Measurements from ENCODE around the gene KCNJ11. TPM values are rescaled to one million over a fixed set of nuclear protein-coding genes. Genes with fewer than 3 reads are reported as not detected.
A peak's percentile ranks its signal among the peaks of the same experiment; 100 is the strongest.

Gene KCNJ11
- total and polyA plus RNA-seq, 11 donors: 11.5 to 32.4 (median 17.6) TPM

DNA sequence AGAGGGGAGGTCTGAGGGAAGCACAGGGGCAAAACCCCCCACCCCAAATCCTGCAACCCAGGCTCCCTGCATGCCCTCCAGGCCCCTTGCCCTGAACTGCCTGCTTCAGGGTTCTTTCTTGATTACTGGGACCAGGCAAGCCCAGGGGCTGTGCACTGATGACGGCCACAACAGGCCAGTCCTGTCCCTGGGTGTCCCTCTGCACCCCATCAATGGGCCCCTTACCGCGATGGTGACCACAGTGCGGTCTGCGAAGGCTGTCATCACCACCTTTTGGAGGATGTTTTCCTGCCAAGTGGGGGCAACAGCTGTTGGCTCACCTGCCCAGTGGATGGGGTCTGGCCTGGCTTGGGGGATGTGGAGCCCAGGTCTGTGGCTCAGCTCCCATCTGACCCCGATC is 5.0 kb upstream of the KCNJ11 start:
- Histone ChIP-seq H3K36me3 (no peaks in the 10 kb centered on the region), H3K27ac (no peak overlapping the region), H3K27me3 (peaks cover 0 to 3% (median 0%) of the 10 kb centered on the region in 9 donors), H3K9me3 (no peaks in the 10 kb centered on the region), H3K4me1 (peaks cover 0 to 15% (median 1%) of the 10 kb centered on the region in 12 donors), H3K4me3 (no peak overlapping the region)
- 91 to 100% (median 92%) methylated on average over 4 to 6 of the region's 6 CpGs; no CpG with 5 or more reads in 1 of the 4 donors for WGBS, 4 donors
- TF ChIP-seq POLR2A (IDR thresholded peaks at IDR 0.05): no peak
- TF ChIP-seq, protein P1, sequence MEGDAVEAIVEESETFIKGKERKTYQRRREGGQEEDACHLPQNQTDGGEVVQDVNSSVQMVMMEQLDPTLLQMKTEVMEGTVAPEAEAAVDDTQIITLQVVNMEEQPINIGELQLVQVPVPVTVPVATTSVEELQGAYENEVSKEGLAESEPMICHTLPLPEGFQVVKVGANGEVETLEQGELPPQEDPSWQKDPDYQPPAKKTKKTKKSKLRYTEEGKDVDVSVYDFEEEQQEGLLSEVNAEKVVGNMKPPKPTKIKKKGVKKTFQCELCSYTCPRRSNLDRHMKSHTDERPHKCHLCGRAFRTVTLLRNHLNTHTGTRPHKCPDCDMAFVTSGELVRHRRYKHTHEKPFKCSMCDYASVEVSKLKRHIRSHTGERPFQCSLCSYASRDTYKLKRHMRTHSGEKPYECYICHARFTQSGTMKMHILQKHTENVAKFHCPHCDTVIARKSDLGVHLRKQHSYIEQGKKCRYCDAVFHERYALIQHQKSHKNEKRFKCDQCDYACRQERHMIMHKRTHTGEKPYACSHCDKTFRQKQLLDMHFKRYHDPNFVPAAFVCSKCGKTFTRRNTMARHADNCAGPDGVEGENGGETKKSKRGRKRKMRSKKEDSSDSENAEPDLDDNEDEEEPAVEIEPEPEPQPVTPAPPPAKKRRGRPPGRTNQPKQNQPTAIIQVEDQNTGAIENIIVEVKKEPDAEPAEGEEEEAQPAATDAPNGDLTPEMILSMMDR (IDR thresholded peaks at IDR 0.05): no peak
- ATAC-seq: no peak
- DNase-seq: peak in 1 of 5 donors; percentile 17
- intact Hi-C loops (cut with DNase I): no loop called here

DNA sequence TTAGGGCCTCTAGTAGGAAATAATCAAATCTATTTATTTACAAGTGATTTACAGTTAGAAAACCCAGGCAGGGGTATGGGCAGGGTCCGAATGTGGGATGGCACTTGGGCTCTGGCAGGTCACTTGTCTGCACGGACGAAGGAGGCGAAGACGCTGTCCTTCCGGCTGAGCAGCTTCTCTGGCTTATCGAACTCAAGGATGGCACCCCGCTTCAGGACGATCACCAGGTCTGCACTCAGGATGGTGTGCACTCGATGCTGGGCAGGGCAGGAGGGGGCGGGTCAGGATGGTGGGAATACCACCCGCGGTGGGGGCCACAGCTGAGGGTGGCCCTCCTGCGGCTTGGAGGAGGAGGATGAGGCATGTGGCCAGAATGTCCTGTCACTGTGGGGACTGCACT is 4.4 kb upstream of the KCNJ11 start:
- DNase-seq (no peak), ATAC-seq (no peak)
- TF ChIP-seq POLR2A (IDR thresholded peaks at IDR 0.05): no peak
- TF ChIP-seq, protein P1 (IDR thresholded peaks at IDR 0.05): no peak
- H3K9me3 ChIP-seq: no peaks in the 10 kb centered on the region
- H3K4me3 ChIP-seq: no peak overlapping the region
- H3K4me1 ChIP-seq: peaks cover 0 to 18% (median 2%) of the 10 kb centered on the region in 12 donors
- WGBS, 4 donors: 81 to 93% (median 88%) methylated on average over 11 to 14 of the region's 14 CpGs
- H3K27ac ChIP-seq: no peak overlapping the region
- H3K36me3 ChIP-seq: no peaks in the 10 kb centered on the region
- intact Hi-C loops (cut with DNase I): no loop called here
- peaks cover 0 to 9% (median 0%) of the 10 kb centered on the region in 9 donors for H3K27me3 ChIP-seq

DNA sequence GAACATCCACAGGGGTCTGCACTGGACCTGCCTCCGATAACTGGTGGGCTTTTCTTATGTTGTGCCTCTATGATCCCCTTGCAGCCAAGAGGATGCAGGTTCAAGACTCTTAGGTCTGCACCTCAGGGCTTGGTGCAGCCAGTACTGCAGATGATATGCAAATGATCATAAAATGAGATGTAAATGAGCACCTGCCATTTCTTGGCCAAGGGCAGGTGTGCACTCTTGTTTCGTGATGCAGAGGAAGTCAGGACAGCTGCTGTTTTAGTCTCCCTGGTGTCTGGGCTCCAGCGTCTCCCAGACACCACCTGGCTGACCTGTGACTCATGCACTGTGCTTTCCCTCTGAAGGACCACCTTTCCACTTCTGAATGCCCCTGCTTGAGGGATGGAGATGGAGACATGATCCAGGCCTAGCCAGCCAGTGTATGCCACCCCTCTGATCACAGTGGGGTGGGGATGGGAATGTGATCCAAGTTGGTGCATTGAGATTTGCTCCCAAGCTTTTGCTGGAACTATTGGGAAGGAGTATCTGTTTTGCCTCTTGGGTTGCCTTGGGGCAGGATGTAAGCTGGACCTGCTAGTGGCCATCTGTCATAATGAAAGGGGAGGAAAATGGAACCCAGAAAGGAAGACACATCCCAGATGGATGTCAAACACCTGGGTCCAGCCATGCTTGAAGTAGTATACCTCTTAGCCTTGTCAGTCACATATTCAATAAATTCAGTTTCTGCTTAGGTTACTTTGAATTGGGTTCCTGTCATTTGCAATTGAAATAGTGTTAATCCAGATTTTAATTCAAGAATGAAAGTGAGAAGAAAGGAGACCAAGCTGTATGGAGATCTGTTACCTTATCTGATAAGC is 3.3 kb upstream of the KCNJ11 start:
- TF ChIP-seq POLR2A (IDR thresholded peaks at IDR 0.05): no peak
- TF ChIP-seq, protein P1 (IDR thresholded peaks at IDR 0.05): no peak

DNA sequence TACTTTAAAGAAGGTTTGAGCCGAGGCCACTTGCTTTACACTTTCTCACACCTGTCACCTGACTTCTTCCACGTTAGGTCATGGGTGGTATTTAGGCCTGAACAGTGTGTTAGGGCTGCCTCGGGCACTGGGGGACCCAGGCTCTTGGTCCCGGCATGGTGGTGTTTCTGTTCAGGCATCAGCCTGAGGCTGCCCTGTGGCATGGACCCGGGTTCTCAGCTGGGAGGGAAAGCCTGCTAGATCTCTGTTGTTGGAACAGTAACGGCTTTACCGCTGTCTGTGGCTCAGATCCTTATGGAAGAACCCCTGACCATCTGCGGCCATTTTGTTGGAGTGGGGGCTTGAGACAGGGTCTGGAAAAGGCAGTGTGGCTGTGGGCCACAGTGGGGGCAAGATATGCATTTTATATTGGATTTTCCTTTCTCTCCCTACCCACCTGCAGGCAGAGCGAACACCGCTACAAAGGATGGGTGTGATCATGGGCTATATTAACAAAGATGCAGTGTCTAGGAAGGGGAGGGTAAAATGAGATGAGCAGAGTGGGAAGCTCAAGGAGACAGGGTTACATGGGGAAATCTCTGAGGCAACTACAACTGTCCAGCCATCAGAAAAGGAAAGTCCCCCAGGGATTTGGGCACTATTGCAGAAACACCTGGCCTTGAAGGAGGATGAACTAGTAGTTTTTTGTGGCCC is 1.6 kb upstream of the KCNJ11 start:
- peaks cover 0 to 36% (median 10%) of the 10 kb centered on the region in 12 donors for H3K4me1 ChIP-seq
- no peak for DNase-seq
- 59 to 68% (median 65%) methylated on average over 10 of the region's 10 CpGs for WGBS, 4 donors
- H3K4me3 ChIP-seq: peak overlapping the region in 5 of 12 donors; percentile 44 to 66 (median 59)
- no peak for ATAC-seq
- TF ChIP-seq, protein P1 (IDR thresholded peaks at IDR 0.05): no peak
- TF ChIP-seq POLR2A (IDR thresholded peaks at IDR 0.05): no peak
- H3K9me3 ChIP-seq: no peaks in the 10 kb centered on the region
- H3K27me3 ChIP-seq: peaks cover 0 to 15% (median 0%) of the 10 kb centered on the region in 9 donors
- no peaks in the 10 kb centered on the region for H3K36me3 ChIP-seq
- H3K27ac ChIP-seq: peak overlapping the region in 2 of 12 donors; percentile 75 to 77
- intact Hi-C loops (cut with DNase I): loop anchor here in 1 of 10 donors (1.0 kb wide), 1 partner anchor 114 kb away; no protein-coding TSS in a partner anchor

More for the DNA sequence above, 3.3 kb upstream of the KCNJ11 start:
- peaks cover 0 to 15% (median 0%) of the 10 kb centered on the region in 9 donors for H3K27me3 ChIP-seq
- DNase-seq (no peak), ATAC-seq (no peak)
- H3K36me3 ChIP-seq: no peaks in the 10 kb centered on the region
- H3K9me3 ChIP-seq: no peaks in the 10 kb centered on the region
- H3K27ac ChIP-seq: no peak overlapping the region
- peaks cover 0 to 22% (median 5%) of the 10 kb centered on the region in 12 donors for H3K4me1 ChIP-seq
- WGBS, 4 donors: 75 to 86% (median 81%) methylated on average over 3 of the region's 3 CpGs
- no peak overlapping the region for H3K4me3 ChIP-seq
- intact Hi-C loops (cut with DNase I): no loop called here
